Right lobe of liver (tissue), 6 donors: ENCODE measurements around the gene CFAP61. TPM values are rescaled to one million over a fixed set of nuclear protein-coding genes. Genes with fewer than 3 reads are reported as not detected.

Experiments used
- ATAC-seq, 4 donors: fragments of 200-7000 bp; cut with Tn5 transposase; one replicate each; pipeline ENCODE4 v1.9.1; 2020; ENCODE audit warnings: mild to moderate bottlenecking in 4 of 4, moderate library complexity in 4 of 4
- DNase-seq, 3 donors: peaks; one replicate each; pipeline ENCODE4 v3.0.0-alpha.2; 2020
- H3K27ac ChIP-seq, 3 donors: fragments of 200-600 bp; one replicate each; pipeline ENCODE4 v1.8.0; 2022
- H3K27me3 ChIP-seq, 2 donors: fragments of 200-600 bp; one replicate each; pipeline ENCODE4 v1.8.0; 2022
- H3K36me3 ChIP-seq, 4 donors: fragments of 200-600 bp; sonication (generic) in 1 of 4; one replicate each; pipeline versions ENCODE4 v1.5.1 to v1.8.0; 2017 to 2022; ENCODE audit warnings: control low read depth in 1 of 4
- H3K4me1 ChIP-seq, 4 donors: fragments of 200-600 bp; sonication (generic) in 1 of 4; one replicate each; pipeline versions ENCODE4 v1.5.1 to v1.8.0; 2017 to 2022; ENCODE audit warnings: control low read depth in 1 of 4
- H3K4me3 ChIP-seq, 3 donors: fragments of 200-600 bp; one replicate each; pipeline ENCODE4 v1.8.0; 2022
- H3K9me3 ChIP-seq, 4 donors: fragments of 200-600 bp; sonication (generic) in 1 of 4; one replicate each; pipeline versions ENCODE4 v1.5.1 to v1.8.0; 2017 to 2022; ENCODE audit warnings: control low read depth in 1 of 4
- CTCF ChIP-seq, 4 donors: fragments of 200-600 bp in 3 of 4; fragments of 450-650 bp in 1 of 4; IDR thresholded peaks; one replicate each; pipeline versions ENCODE4 v1.5.1 to v1.8.0; 2016 to 2022; ENCODE audit warnings: antibody characterized with exemption in 4 of 4, mild to moderate bottlenecking in 2 of 4
- POLR2A ChIP-seq: fragments of 450-650 bp; IDR thresholded peaks from one replicate; pipeline ENCODE4 v1.6.1; 2017; ENCODE audit warnings: antibody characterized with exemption, mild to moderate bottlenecking
- WGBS: methylation state at CpG from one replicate; pipeline ENCODE4 v1.1.6; 2018; ENCODE audit warnings: low coverage, low lambda C conversion rate; ENCODE audit not compliant: insufficient coverage; ENCODE audit errors: missing lambda C conversion rate; 5-methylcytosine and 5-hydroxymethylcytosine counted together
- intact Hi-C, 2 donors: fragments of 100-400 bp; cut with DNase I; formaldehyde crosslinking; loops; one replicate each; pipeline versions ENCODE4 v1.11.2 to v1.14.1; 2022
- total RNA-seq, 6 experiments: library from RNA; depleted of rRNA in 2 of 6; stranded (reverse); fragments of >200 nt in 2 of 6; fragmentation: NEBNext Ultra II Directional in 3 of 6; extraction: Animal tissue kit (Norgen Biotek cat#: 25700) in 3 of 6; gene quantifications; one replicate each; pipeline versions ENCODE4 v1.1.0 to v1.2.4, GENCODE V29; 2016 to 2023
- donor health status: DM: no; HTN: yes; CAD: no.
- donor health status: DM: no; HTN: no; CAD: no.
- donor health status: DM: no; HTN: no; CAD: no.
- donor health status: DM: no; HTN: yes; CAD: no.
- donor health status: DM: no; HTN: yes; CAD: no.

CFAP61 gene
- total RNA-seq, 6 experiments from 2014 or later = not detected

GRCh38 chr20:20331817-20332216 lies 279.5 kb downstream of the CFAP61 start:
- 62% methylated on average over 2 of the region's 2 CpGs for WGBS
- no peaks in the 10 kb centered on the region for H3K4me1 ChIP-seq

GRCh38 chr20:20333866-20334265 lies 281.5 kb downstream of the CFAP61 start:
- WGBS = 46% methylated on average over 6 of the region's 6 CpGs
- intact Hi-C loops = no loop called here

More at GRCh38 chr20:20331817-20332216, 279.5 kb downstream of the CFAP61 start:
- no peak overlapping the region for H3K4me3 ChIP-seq
- intact Hi-C loops = no loop called here
- no peaks in the 10 kb centered on the region for H3K36me3 ChIP-seq
- H3K27ac ChIP-seq = no peak overlapping the region
- DNase-seq (no peak), ATAC-seq (no peak)
- no peaks in the 10 kb centered on the region for H3K27me3 ChIP-seq
- no peak for TF ChIP-seq POLR2A
- no peaks in the 10 kb centered on the region for H3K9me3 ChIP-seq

GRCh38 chr20:20334489-20334888 lies 282.2 kb downstream of the CFAP61 start:
- DNase-seq (no peak), ATAC-seq (no peak)
- Histone ChIP-seq H3K36me3 (no peaks in the 10 kb centered on the region), H3K4me1 (no peaks in the 10 kb centered on the region), H3K27me3 (no peaks in the 10 kb centered on the region), H3K9me3 (no peaks in the 10 kb centered on the region), H3K4me3 (no peak overlapping the region), H3K27ac (no peak overlapping the region)
- intact Hi-C loops = no loop called here
- 20% methylated on average over 5 of the region's 5 CpGs for WGBS
- no peak for TF ChIP-seq POLR2A
- no peak for TF ChIP-seq CTCF (IDR thresholded peaks at IDR 0.05)

More at GRCh38 chr20:20333866-20334265, 281.5 kb downstream of the CFAP61 start:
- Histone ChIP-seq H3K27ac (no peak overlapping the region), H3K27me3 (no peaks in the 10 kb centered on the region), H3K4me1 (no peaks in the 10 kb centered on the region), H3K4me3 (no peak overlapping the region), H3K9me3 (no peaks in the 10 kb centered on the region), H3K36me3 (no peaks in the 10 kb centered on the region)
- TF ChIP-seq POLR2A (no peak), CTCF (IDR thresholded peaks at IDR 0.05) (no peak)
- ATAC-seq (no peak), DNase-seq (no peak)

GRCh38 chr20:20338133-20338730 lies 285.9 kb downstream of the CFAP61 start:
- ATAC-seq = no peak
- H3K9me3 ChIP-seq = no peaks in the 10 kb centered on the region
- no peak for DNase-seq
- TF ChIP-seq POLR2A (no peak), CTCF (IDR thresholded peaks at IDR 0.05) (no peak)
- H3K4me3 ChIP-seq = no peak overlapping the region
- intact Hi-C loops = no loop called here
- H3K36me3 ChIP-seq = no peaks in the 10 kb centered on the region
- H3K4me1 ChIP-seq = no peaks in the 10 kb centered on the region
- H3K27ac ChIP-seq = no peak overlapping the region
- H3K27me3 ChIP-seq = no peaks in the 10 kb centered on the region
- 74% methylated on average over 11 of the region's 14 CpGs for WGBS

GRCh38 chr20:20340443-20340842 lies 288.1 kb downstream of the CFAP61 start:
- Histone ChIP-seq H3K36me3 (no peaks in the 10 kb centered on the region), H3K4me1 (no peaks in the 10 kb centered on the region), H3K9me3 (no peaks in the 10 kb centered on the region), H3K27me3 (no peaks in the 10 kb centered on the region), H3K4me3 (no peak overlapping the region), H3K27ac (no peak overlapping the region)
- no peak for DNase-seq
- WGBS = 55% methylated on average over 9 of the region's 16 CpGs
- TF ChIP-seq POLR2A (no peak), CTCF (IDR thresholded peaks at IDR 0.05) (no peak)
- no peak for ATAC-seq
- intact Hi-C loops = no loop called here
